GM18499 (cell line): ENCODE measurements around the gene MUL1.

Experiments used
- ATAC-seq: cut with Tn5 transposase; IDR thresholded peaks from one replicate; pipeline ENCODE4 v1.9.1; 2021; ENCODE audit warnings: moderate number of reproducible peaks; ENCODE audit not compliant: insufficient read depth, unreplicated experiment

Gene MUL1

DNA sequence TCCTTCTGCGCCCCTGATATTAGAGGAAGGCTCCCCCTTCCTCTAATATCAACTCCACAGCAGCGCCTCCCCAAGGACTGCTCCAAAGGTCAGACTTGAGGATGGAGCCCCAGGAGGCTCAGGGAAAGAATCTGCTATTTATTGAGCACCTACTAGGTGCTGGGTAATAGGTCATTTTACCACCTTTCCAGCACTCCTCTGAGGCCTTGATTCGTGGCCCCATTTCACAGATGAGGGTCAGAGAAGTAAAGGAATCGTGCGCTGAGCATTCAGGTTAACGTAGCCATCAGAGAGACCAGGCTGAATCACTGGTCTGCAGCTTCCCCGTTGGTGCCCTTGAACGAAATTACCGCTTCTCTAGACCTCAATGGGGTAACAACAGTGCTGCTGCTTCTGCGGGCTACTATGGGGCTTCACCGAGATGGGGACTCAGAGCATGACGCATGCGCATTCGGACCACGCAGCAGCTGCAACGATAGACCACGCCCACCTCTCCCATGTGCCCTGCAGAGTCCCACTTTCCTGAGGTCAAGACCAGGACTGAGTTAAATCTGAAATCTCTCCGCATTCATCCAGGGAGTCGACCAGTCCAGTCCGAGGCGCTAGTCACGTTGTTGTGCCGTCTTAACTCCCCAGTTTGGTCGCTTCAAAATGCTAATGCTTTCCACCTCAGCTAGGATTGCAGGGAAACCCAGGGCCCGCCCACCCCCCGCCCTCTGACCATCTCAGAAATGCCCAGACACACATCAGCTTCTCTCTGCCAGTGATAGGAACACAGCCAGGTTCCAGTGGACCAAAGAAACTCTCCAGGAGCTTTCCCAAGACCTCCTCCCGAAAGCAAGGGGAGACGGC, 34.9 kb downstream of the MUL1 start:
- ATAC-seq: no peak

DNA sequence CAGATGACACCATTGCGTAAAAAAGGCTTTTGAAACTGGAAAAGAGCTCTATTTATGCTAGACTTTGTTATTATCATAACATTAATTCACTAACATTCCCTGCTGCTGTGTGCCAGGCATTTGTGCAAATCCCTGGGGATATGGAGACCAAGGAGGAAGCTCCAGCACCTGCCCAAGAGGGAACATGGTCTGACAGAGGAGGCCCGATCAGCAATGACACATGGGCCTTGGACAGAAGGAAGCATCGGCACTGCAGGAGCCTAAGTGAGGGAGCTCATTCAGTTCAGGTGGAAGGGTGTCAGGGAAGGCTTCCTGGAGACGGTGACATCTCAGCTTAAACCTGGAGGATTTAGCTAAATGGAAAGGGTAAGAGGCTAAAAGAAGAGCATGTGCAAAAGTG, 35.8 kb downstream of the MUL1 start:
- ATAC-seq: no peak

DNA sequence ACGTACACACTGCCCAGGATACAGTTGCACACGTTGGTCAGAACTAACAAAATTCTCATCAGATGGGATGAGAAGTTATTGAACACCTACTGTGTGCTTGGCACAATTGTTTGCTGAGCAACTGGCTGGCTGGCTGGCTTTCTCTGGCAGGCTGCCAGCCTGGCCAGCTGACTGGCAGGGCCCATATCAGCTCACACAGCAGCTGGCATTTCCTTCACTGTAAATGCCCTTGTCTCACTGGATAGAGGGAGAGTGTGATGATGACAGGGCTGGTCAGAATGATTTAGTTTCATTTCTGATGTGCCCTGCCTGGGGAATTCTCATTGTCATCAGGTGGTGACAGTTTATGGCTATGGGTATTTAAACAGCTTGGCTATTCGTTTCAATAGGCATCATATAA, 37.8 kb downstream of the MUL1 start:
- no peak for ATAC-seq

DNA sequence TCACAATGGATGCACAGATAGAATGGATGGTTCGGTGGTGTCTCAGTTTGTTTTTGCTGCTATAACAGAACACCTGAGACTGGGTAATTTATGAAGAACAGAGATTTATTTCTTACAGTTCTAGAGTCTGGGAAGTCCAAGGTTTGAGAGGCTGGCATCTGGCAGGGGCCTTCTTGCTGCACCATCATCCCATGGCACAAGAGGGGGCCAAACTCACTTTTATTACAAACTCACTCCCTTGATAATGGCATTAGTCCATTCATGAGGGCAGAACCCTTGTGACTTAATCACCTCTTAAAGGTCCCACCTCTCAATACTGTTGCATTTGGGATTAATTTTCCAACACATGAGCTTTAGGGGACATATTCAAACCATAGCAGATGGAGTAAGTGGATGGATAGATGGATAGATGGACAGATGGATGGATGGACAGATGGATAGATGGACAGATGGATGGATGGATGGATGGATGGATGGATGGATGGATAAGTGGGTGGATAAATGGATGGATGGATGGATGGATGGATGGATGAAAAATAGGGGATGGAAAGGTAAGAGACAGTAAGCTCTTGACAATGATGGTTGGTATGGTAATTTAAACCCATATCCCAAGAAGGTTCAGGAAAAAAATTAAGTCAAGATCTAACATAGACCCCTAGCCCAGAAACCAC, 38.4 kb downstream of the MUL1 start:
- ATAC-seq: no peak

DNA sequence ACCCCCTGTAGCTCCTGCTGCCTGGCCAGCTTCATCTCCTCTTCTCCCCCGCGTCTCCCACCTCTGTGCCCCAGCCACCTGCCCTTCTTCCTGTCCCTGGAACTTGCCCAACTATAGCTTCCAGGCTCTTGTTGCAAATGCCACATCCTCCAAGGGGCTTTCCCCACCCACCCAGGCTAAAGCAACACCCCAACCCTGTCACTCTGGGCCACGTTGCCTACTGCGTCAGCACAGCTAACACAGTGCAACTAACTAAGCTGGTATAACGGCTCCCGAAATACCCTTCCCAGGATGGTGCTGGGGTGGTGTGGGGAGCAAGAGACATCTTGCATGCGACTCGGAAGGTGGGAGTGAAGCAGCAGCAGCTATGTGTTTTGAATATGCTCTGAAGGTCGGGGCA, 41.7 kb downstream of the MUL1 start:
- ATAC-seq: no peak

DNA sequence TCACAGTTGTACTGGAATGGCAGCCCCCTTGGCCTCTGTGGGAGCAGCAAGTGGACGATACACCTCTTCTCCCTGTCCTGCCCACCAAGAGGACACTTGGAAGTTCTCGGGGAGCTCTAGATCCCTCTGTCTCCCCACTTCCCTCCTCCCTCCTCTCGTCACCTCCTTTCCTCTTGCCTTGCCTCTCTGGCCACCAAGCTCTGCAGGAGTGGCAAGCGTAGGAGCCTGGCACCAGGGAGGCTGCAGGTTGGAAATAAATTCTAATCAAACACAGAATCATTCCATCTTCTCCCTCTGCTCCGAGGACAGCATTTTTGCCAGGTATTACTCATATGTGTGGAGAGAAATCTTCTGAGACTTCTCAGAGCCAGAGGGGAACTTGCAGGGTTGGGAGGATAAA, 42.8 kb downstream of the MUL1 start:
- no peak for ATAC-seq

DNA sequence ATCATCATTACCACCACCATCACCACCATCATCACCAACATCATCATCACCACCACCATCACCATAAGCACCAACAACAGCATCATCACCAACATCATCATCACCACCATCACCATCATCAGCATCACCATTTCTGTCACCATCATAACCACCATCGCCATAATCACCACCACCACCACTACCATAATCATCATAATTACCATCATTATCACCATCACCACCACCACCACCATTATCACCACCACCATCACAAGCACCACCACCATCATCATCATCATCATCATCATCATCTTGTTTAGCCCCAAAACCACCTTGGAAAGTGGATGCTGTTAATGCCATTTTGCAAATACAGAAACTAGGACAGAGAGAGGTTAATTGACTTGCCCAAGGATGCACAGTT, 44.4 kb downstream of the MUL1 start:
- ATAC-seq: no peak

DNA sequence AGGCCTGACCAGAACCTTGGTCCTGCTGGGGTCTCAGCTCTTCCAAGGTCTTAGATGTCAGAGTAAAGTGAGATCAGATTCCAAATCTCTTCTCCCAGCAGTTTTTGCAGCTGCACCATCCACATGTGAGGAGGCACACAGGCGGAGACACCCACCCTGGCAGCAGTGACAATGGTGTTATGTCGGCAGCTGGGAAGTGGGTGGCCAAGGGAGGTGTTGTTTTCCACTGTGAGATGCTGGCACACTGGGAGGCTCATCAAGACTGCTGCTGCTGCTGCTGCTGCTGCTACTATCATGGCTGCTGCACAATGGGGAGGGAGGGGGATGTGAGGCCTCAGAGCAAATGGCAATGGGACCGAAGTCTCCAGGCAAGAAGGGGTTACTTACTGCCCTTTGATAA, 45.6 kb downstream of the MUL1 start:
- no peak for ATAC-seq

DNA sequence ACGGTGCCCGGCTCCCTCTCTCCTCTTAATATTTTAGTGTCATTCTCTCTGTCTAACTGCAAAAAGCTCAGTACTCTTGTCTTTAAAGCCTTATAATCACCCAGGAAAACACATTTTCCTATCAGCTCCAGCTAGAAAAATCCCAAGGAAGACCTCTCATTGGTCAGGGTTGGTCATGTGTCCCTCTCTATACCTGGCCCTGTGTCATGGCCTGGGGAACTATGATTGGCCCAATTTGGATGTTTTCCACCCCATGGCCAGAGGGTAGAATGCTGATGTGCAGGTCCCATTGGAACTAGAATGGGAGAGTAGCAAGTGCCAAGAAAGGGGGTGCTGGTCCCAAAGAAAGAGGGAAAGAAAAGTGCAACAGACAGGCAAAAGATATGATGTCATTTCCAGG, 49.2 kb downstream of the MUL1 start:
- no peak for ATAC-seq

DNA sequence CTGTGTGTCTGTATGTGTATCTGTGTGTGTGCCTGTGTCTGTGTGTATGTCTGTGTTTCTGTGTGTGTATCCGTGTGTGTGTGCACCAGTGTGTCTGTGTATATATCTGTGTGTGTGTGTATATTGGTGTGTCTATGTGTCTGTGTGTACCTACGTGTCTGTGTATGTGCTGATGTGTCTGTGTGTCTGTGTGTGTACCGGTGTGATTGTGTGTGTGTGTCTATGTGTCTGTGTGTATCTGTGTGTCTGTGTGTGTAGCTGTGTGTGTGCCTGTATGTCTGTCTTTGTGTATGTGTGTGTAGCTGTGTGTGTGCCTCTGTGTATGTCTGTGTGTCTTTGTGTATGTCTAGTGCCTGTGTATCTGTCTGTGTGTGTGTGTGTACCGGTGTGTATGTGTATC, 53.9 kb downstream of the MUL1 start:
- no peak for ATAC-seq

DNA sequence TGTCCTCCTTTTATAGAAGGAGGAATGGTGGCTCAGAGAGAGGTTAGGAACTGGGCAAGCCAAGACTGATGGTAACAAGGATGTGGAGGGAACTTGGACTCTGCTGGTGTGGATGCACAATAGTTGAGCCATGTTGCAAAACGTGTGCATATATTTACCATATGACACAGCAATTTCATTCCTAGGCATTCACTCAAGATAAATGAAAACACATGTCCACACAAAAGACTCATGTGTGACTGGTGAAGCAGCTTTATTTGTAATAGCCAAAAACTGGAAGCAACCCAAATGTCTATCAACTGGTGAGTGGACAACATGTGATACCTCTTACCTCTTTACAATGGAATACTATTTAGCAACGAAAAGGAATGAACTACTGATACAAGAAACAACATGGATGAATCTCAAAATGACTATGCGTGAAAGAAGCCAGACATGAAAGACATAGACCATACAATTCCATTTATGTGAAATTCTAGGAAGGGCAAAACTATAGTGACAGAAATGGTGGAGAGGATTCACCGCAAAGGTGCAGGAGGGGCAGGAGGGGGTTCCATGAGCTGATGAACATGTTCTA, 58.1 kb downstream of the MUL1 start:
- no peak for ATAC-seq
